Left ventricle myocardium inferior (tissue), 1 donor: ENCODE data around the gene CLPTM1. TPM values are rescaled to one million over a fixed set of nuclear protein-coding genes. Genes with fewer than 3 reads are reported as not detected.

ENCODE experiments used
- DNase-seq: peaks from one replicate; pipeline ENCODE4 v3.0.0-alpha.2; 2020
- H3K27ac ChIP-seq: fragments of 200-600 bp; replicated peaks from 2 replicates; pipeline ENCODE4 v1.8.0; 2021
- H3K27me3 ChIP-seq: fragments of 200-600 bp; 2 replicates; pipeline ENCODE4 v1.8.0; 2021; ENCODE audit warnings: low read depth
- H3K36me3 ChIP-seq: fragments of 200-600 bp; 2 replicates; pipeline ENCODE4 v1.8.0; 2021
- H3K4me1 ChIP-seq: fragments of 200-600 bp; 2 replicates; pipeline ENCODE4 v1.8.0; 2021
- H3K4me3 ChIP-seq: fragments of 200-600 bp; 2 replicates; pipeline ENCODE4 v1.8.0; 2021; ENCODE audit warnings: mild to moderate bottlenecking, moderate library complexity
- H3K9me3 ChIP-seq: fragments of 200-600 bp; replicated peaks from 2 replicates; pipeline ENCODE4 v1.8.0; 2021
- intact Hi-C: fragments of 100-400 bp; cut with micrococcal nuclease; formaldehyde crosslinking; loops from one replicate; pipeline ENCODE4 v1.11.0; 2022
- total RNA-seq: library from RNA; stranded (reverse); fragmentation: NEBNext Ultra II Directional; extraction: Animal tissue kit (Norgen Biotek cat#: 25700); gene quantifications from one replicate; pipeline ENCODE4 v1.2.1, GENCODE V29; 2021
- TF ChIP-seq, protein P1 (sequence below): fragments of 200-600 bp; IDR thresholded peaks from 2 replicates; pipeline ENCODE4 v1.8.0; 2021; ENCODE audit warnings: antibody characterized with exemption, mild to moderate bottlenecking, borderline replicate concordance
- donor health status: DM: no; HTN: yes; CAD: no; lungs with severe emphysema.

Gene CLPTM1
- total RNA-seq, 1 donor from 2014 or later: 89.3 TPM

DNA sequence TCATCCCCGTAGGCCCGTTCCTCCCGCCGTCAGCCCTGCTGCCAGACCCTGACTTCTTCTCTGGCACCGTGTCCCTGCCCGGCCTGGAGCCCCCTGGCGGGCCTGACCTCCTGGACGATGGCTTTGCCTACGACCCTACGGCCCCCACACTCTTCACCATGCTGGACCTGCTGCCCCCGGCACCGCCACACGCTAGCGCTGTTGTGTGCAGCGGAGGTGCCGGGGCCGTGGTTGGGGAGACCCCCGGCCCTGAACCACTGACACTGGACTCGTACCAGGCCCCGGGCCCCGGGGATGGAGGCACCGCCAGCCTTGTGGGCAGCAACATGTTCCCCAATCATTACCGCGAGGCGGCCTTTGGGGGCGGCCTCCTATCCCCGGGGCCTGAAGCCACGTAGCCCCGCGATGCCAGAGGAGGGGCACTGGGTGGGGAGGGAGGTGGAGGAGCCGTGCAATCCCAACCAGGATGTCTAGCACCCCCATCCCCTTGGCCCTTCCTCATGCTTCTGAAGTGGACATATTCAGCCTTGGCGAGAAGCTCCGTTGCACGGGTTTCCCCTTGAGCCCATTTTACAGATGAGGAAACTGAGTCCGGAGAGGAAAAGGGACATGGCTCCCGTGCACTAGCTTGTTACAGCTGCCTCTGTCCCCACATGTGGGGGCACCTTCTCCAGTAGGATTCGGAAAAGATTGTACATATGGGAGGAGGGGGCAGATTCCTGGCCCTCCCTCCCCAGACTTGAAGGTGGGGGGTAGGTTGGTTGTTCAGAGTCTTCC, 82.4 kb downstream of the CLPTM1 start:
- TF ChIP-seq, protein P1, sequence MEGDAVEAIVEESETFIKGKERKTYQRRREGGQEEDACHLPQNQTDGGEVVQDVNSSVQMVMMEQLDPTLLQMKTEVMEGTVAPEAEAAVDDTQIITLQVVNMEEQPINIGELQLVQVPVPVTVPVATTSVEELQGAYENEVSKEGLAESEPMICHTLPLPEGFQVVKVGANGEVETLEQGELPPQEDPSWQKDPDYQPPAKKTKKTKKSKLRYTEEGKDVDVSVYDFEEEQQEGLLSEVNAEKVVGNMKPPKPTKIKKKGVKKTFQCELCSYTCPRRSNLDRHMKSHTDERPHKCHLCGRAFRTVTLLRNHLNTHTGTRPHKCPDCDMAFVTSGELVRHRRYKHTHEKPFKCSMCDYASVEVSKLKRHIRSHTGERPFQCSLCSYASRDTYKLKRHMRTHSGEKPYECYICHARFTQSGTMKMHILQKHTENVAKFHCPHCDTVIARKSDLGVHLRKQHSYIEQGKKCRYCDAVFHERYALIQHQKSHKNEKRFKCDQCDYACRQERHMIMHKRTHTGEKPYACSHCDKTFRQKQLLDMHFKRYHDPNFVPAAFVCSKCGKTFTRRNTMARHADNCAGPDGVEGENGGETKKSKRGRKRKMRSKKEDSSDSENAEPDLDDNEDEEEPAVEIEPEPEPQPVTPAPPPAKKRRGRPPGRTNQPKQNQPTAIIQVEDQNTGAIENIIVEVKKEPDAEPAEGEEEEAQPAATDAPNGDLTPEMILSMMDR: no peak
- no peak overlapping the region for H3K4me3 ChIP-seq
- H3K36me3 ChIP-seq: peaks cover 61% of the 10 kb centered on the region
- no peak overlapping the region for H3K27ac ChIP-seq
- intact Hi-C loops: no loop called here
- H3K27me3 ChIP-seq: no peaks in the 10 kb centered on the region
- DNase-seq: no peak
- peaks cover 44% of the 10 kb centered on the region for H3K4me1 ChIP-seq
- H3K9me3 ChIP-seq: no peaks in the 10 kb centered on the region

DNA sequence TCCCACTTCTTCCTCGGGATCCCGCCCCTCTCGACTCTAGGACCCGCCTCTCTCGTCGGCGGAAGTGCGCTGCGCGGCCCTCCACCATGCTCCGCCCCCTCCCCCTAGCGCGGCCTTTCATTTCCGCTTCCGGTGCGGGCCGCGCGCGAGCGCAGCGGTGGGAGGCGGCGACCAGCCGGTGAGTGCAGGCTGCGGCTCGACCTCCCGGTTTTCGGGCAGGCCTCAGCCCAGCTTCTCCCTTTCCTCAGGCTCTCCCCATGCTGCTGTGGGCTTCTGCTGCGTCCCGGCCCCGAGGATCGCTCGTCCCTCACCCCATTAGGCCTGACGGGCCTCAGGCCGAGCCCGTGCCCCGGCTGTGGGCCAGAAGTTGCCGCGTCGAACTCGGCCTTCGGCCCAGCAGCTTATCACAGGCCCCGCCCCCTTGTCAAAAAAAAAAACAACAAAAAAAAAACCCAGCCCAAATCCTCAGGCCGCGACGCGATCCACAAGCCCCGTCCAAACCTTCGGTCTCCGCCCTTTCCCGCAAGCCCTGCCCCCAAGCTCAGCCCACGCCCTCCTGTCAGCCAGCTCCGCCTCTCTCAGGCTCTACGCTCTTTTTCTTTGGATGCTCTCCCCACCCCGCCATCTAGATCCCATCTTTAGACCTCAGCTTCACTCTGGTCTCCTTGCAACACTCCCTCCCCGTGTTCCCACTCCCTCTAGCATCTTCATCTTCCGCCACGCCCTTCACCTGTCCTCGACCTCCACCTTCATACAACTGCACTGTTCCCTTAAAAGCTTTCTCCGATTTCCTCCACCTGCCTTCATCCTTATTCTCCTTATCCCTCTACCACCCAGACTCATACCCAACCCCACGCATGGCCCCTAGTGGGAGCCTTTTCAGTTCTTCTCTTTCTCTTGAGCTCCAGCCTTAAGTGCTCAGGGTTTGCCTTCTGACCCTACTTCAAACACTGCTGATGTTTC, 84.0 kb downstream of the CLPTM1 start, which contains the start of gene CLASRP:
CLASRP (plus strand) TSS at position 115 of the 963 bp plus-strand sequence. CDS start 1,168 bp downstream, outside the sequence.
- no peaks in the 10 kb centered on the region for H3K27me3 ChIP-seq
- H3K4me3 ChIP-seq: peak within 1 kb of the TSS; percentile 93
- TF ChIP-seq, protein P1: no peak
- H3K4me1 ChIP-seq: peaks cover 49% of the 10 kb centered on the region
- peak within 1 kb of the TSS; percentile 96 for H3K27ac ChIP-seq
- intact Hi-C loops: no loop called here
- peak; percentile 92 for DNase-seq
- H3K9me3 ChIP-seq: no peaks in the 10 kb centered on the region
- peaks cover 65% of the 10 kb centered on the region for H3K36me3 ChIP-seq

DNA sequence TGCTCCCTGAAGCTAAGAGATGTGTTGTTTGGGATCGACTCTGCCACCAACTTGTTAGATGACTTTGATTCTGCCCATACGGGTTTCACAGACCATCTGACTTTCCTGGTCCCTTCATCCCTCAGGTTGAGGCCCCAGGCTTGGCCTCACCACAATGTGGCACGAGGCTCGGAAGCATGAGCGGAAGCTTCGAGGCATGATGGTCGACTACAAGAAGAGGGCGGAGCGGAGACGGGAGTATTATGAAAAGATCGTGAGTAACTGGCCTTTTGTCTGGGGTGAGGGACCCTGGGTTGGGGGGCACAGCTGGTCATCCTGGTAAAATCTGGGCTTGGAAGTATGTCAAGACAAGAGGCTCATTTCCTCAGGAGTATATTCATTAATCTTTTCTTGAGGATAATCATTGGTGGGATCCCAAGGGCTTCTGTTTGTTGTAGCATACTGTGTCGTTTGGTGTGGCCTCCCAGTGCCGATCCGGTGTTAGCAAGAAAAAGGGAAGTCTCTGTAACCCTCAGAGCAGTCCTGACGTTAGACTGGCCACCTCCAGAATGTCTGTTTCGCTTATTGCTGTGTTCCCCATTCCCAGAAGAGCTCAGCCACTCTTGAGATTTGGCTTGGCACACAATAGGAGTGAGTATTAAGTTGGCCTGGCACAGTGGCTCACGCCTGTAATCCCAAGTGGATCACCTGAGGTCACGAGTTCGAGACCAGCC, 85.0 kb downstream of the CLPTM1 start:
- Histone ChIP-seq H3K4me3 (peak overlapping the region; percentile 93), H3K27ac (peak overlapping the region; percentile 96), H3K4me1 (peaks cover 60% of the 10 kb centered on the region), H3K9me3 (no peaks in the 10 kb centered on the region), H3K27me3 (no peaks in the 10 kb centered on the region), H3K36me3 (peaks cover 67% of the 10 kb centered on the region)
- DNase-seq: no peak
- intact Hi-C loops: no loop called here
- TF ChIP-seq, protein P1: no peak

DNA sequence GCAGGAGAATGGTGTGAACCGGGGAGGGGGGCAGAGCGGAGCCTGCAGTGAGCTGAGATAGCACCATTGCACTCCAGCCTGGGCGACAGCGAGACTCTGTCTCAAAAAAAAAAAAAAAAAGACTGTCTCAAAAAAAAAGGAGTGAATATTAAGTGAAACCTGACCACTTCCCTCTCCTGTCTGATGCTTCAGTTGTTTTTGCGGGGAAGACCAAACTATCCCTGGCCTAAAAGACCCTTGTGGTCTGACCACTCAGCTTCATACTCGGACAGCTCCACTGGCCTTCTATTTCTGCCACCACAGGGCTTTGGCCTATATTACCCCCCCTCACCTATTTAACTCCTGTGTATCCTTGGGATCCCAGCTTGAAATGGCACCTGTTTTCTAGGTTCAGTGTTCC, 85.9 kb downstream of the CLPTM1 start:
- TF ChIP-seq, protein P1: no peak
- Histone ChIP-seq H3K27me3 (no peaks in the 10 kb centered on the region), H3K4me1 (peaks cover 69% of the 10 kb centered on the region), H3K4me3 (no peak overlapping the region), H3K9me3 (no peaks in the 10 kb centered on the region), H3K36me3 (peaks cover 61% of the 10 kb centered on the region), H3K27ac (no peak overlapping the region)
- no peak for DNase-seq
- intact Hi-C loops: no loop called here

Other genes starting within 250 kb of the CLPTM1 start
- 15.0 TPM for gene BCL3, start 206.7 kb upstream of the CLPTM1 start, total RNA-seq
- gene CBLC, start 177.5 kb upstream of the CLPTM1 start, total RNA-seq: not detected
- 91.9 TPM for gene BCAM, start 146.3 kb upstream of the CLPTM1 start, total RNA-seq
- 40.7 TPM for gene NECTIN2, start 109.1 kb upstream of the CLPTM1 start, total RNA-seq
- 47.3 TPM for gene TOMM40, start 64.1 kb upstream of the CLPTM1 start, total RNA-seq
- gene APOE, start 49.6 kb upstream of the CLPTM1 start, total RNA-seq: 24.1 TPM
- gene APOC1, start 40.8 kb upstream of the CLPTM1 start, total RNA-seq: 0.85 TPM
- not detected for gene APOC4, start 13.1 kb upstream of the CLPTM1 start, total RNA-seq
- gene APOC2, start 9.3 kb upstream of the CLPTM1 start, total RNA-seq: not detected
- 4.0 TPM for gene RELB, start 46.1 kb downstream of the CLPTM1 start, total RNA-seq
- gene CLASRP, start 83.7 kb downstream of the CLPTM1 start, total RNA-seq: 31.3 TPM
- not detected for gene ZNF296, start 121.1 kb downstream of the CLPTM1 start, total RNA-seq
- gene GEMIN7, start 123.9 kb downstream of the CLPTM1 start, total RNA-seq: 15.9 TPM
- gene PPP1R37, start 137.8 kb downstream of the CLPTM1 start, total RNA-seq: 15.9 TPM
- gene NKPD1, start 205.6 kb downstream of the CLPTM1 start, total RNA-seq: 0.05 TPM
- 15.8 TPM for gene TRAPPC6A, start 222.9 kb downstream of the CLPTM1 start, total RNA-seq
- 3.5 TPM for gene BLOC1S3, start 223.4 kb downstream of the CLPTM1 start, total RNA-seq